ENCODE results near the gene BEST2.

- TF ChIP-seq, protein P1, sequence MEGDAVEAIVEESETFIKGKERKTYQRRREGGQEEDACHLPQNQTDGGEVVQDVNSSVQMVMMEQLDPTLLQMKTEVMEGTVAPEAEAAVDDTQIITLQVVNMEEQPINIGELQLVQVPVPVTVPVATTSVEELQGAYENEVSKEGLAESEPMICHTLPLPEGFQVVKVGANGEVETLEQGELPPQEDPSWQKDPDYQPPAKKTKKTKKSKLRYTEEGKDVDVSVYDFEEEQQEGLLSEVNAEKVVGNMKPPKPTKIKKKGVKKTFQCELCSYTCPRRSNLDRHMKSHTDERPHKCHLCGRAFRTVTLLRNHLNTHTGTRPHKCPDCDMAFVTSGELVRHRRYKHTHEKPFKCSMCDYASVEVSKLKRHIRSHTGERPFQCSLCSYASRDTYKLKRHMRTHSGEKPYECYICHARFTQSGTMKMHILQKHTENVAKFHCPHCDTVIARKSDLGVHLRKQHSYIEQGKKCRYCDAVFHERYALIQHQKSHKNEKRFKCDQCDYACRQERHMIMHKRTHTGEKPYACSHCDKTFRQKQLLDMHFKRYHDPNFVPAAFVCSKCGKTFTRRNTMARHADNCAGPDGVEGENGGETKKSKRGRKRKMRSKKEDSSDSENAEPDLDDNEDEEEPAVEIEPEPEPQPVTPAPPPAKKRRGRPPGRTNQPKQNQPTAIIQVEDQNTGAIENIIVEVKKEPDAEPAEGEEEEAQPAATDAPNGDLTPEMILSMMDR (conservative IDR thresholded peaks at IDR 0.05 in 1 of 2, IDR thresholded peaks at IDR 0.05 in 1 of 2; ENCODE audit: extremely low read depth in 1 of 2, insufficient read depth in 1 of 2, low read depth in 1 of 2, low read length in 2 of 2): no peak
- TF ChIP-seq EZH2 (IDR thresholded peaks at IDR 0.05; ENCODE audit: borderline replicate concordance, low read length): no peak
Measured at GRCh38 chr19:12708641-12709040, 43.0 kb upstream of the BEST2 start.
